Motor neuron (in vitro differentiated cells): ENCODE measurements around the gene ST3GAL4. TPM values are rescaled to one million over a fixed set of nuclear protein-coding genes. Genes with fewer than 3 reads are reported as not detected.

Experiments used
- ATAC-seq, 8 experiments: fragments of 200-7000 bp; cut with Tn5 transposase; replicated peaks in 6 of 8; 2 replicates each; pipeline ENCODE4 v1.8.0; 2021; ENCODE audit warnings: mild to moderate bottlenecking in 8 of 8, moderate library complexity in 8 of 8
- H3K27ac ChIP-seq, 2 donors: fragments of 250-450 bp; sonication (Bioruptor Pico); 2 replicates each; pipeline ENCODE4 v1.9.0; 2021; ENCODE audit warnings: antibody characterized with exemption in 2 of 2, mild to moderate bottlenecking in 2 of 2, moderate library complexity in 1 of 2
- H3K4me1 ChIP-seq, 2 donors: fragments of 250-450 bp; sonication (Bioruptor Pico); replicated peaks in 1 of 2; 2 replicates each; pipeline ENCODE4 v1.6.1; 2021; ENCODE audit warnings: antibody characterized with exemption in 2 of 2, mild to moderate bottlenecking in 2 of 2, moderate library complexity in 1 of 2
- H3K4me3 ChIP-seq, 5 donors: fragments of 250-450 bp; sonication (Bioruptor Pico); 2 replicates each; pipeline ENCODE4 v1.9.0; 2021; ENCODE audit warnings: antibody characterized with exemption in 5 of 5, mild to moderate bottlenecking in 5 of 5, moderate library complexity in 4 of 5
- WGBS, 10 experiments: fragments of 450-650 bp; shearing (Covaris generic); methylation state at CpG; one replicate each; pipeline ENCODE4 v1.0.0; 2022; 5-methylcytosine and 5-hydroxymethylcytosine counted together
- in situ Hi-C, 9 experiments: fragments of 400-800 bp; cut with MboI; loops; one replicate each; pipeline ENCODE4 v1.15.0; 2021; ENCODE audit warnings: low sequenced_read_pairs in 9 of 9, low pct_unique_long_range_greater_than_20kb in 2 of 9; ENCODE audit not compliant: unreplicated experiment in 9 of 9
- total RNA-seq, 8 experiments: library from RNA; unstranded; fragments of 300-600 nt; gene quantifications; 2 replicates each; pipeline versions ENCODE4 v1.2.3 to v1.2.4, GENCODE V29; 2022

ST3GAL4 gene
- total RNA-seq, 8 experiments from 2014 or later, result 5.6 to 98.9 (median 11.3) TPM

GRCh38 chr11:126403658-126404057 is 48.2 kb downstream of the ST3GAL4 start:
- Histone ChIP-seq H3K4me3 (no peak overlapping the region), H3K27ac (no peak overlapping the region), H3K4me1 (peaks cover 3% of the 10 kb centered on the region in 2 donors)
- in situ Hi-C loops, result loop anchor here in 1 of 9 experiments (25.0 kb wide), 1 partner anchor 91 kb away; the partner anchor contains the start of gene DCPS
- WGBS, 10 experiments, result 60 to 100% (median 90%) methylated on average over 1 to 7 of the region's 8 CpGs; no CpG with 5 or more reads in 2 of the 10 experiments
- ATAC-seq, result peak in 2 of 8 experiments; percentile 26 to 36

GRCh38 chr11:126404367-126404766 is 48.9 kb downstream of the ST3GAL4 start:
- Histone ChIP-seq H3K4me3 (no peak overlapping the region), H3K27ac (no peak overlapping the region), H3K4me1 (peaks cover 3% of the 10 kb centered on the region in 2 donors)
- no peak for ATAC-seq
- in situ Hi-C loops, result loop anchor here in 1 of 9 experiments (25.0 kb wide), 1 partner anchor 92 kb away; the partner anchor contains the start of gene DCPS
- 19 to 100% (median 73%) methylated on average over 1 to 3 of the region's 5 CpGs; no CpG with 5 or more reads in 3 of the 10 experiments for WGBS, 10 experiments

- 100% methylated on average over 1 of the region's 3 CpGs; no CpG with 5 or more reads in 5 of the 10 experiments for WGBS, 10 experiments
- Histone ChIP-seq H3K4me3 (no peak overlapping the region), H3K4me1 (peaks cover 3% of the 10 kb centered on the region in 2 donors), H3K27ac (no peak overlapping the region)
- no peak for ATAC-seq
- in situ Hi-C loops, result loop anchor here in 1 of 9 experiments (25.0 kb wide), 1 partner anchor 93 kb away; the partner anchor contains the start of gene DCPS
Measured at GRCh38 chr11:126405374-126405773, 49.9 kb downstream of the ST3GAL4 start.

- peak in 3 of 8 experiments; percentile 14 to 38 (median 20) for ATAC-seq
- H3K27ac ChIP-seq, result no peak overlapping the region
- in situ Hi-C loops, result loop anchor here in 1 of 9 experiments (25.0 kb wide), 1 partner anchor 94 kb away; the partner anchor contains the start of gene DCPS
- H3K4me3 ChIP-seq, result no peak overlapping the region
- 43 to 100% (median 74%) methylated on average over 1 to 2 of the region's 7 CpGs; no CpG with 5 or more reads in 6 of the 10 experiments for WGBS, 10 experiments
- peaks cover 3% of the 10 kb centered on the region in 2 donors for H3K4me1 ChIP-seq
Measured at GRCh38 chr11:126405906-126406305, 50.4 kb downstream of the ST3GAL4 start.

GRCh38 chr11:126406368-126406767 is 50.9 kb downstream of the ST3GAL4 start:
- no peak overlapping the region for H3K4me3 ChIP-seq
- H3K4me1 ChIP-seq, result peaks cover 3% of the 10 kb centered on the region in 2 donors
- in situ Hi-C loops, result loop anchor here in 1 of 9 experiments (25.0 kb wide), 1 partner anchor 94 kb away; the partner anchor contains the start of gene DCPS
- WGBS, 10 experiments, result 67 to 83% methylated on average over 1 to 2 of the region's 8 CpGs; no CpG with 5 or more reads in 8 of the 10 experiments
- H3K27ac ChIP-seq, result no peak overlapping the region
- no peak for ATAC-seq

GRCh38 chr11:126407101-126407521 is 51.6 kb downstream of the ST3GAL4 start:
- WGBS, 10 experiments, result 62 to 100% (median 83%) methylated on average over 1 to 7 of the region's 12 CpGs; no CpG with 5 or more reads in 5 of the 10 experiments
- H3K27ac ChIP-seq, result no peak overlapping the region
- ATAC-seq, result peak in 1 of 8 experiments; percentile 32
- H3K4me3 ChIP-seq, result no peak overlapping the region
- peaks cover 3% of the 10 kb centered on the region in 2 donors for H3K4me1 ChIP-seq
- in situ Hi-C loops, result loop anchor here in 1 of 9 experiments (25.0 kb wide), 1 partner anchor 95 kb away; the partner anchor contains the start of gene DCPS

GRCh38 chr11:126407682-126408288 is 52.3 kb downstream of the ST3GAL4 start:
- H3K4me1 ChIP-seq, result peaks cover 3% of the 10 kb centered on the region in 2 donors
- 90 to 96% methylated on average over 6 to 10 of the region's 15 CpGs; no CpG with 5 or more reads in 8 of the 10 experiments for whole genome bisulfite sequencing, 10 experiments
- in situ Hi-C loops, result loop anchor here in 1 of 9 experiments (25.0 kb wide), 1 partner anchor 95 kb away; the partner anchor contains the start of gene DCPS
- H3K4me3 ChIP-seq, result no peak overlapping the region
- no peak for ATAC-seq
- H3K27ac ChIP-seq, result no peak overlapping the region

- 60 to 100% (median 91%) methylated on average over 1 to 6 of the region's 12 CpGs; no CpG with 5 or more reads in 7 of the 10 experiments for WGBS, 10 experiments
- ATAC-seq, result no peak
- peaks cover 0 to under 1% of the 10 kb centered on the region in 2 donors for H3K4me1 ChIP-seq
- H3K4me3 ChIP-seq, result no peak overlapping the region
- H3K27ac ChIP-seq, result no peak overlapping the region
- in situ Hi-C loops, result loop anchor here in 1 of 9 experiments (25.0 kb wide), 1 partner anchor 96 kb away; the partner anchor contains the start of gene DCPS
Measured at GRCh38 chr11:126408496-126408895, 53.0 kb downstream of the ST3GAL4 start.

GRCh38 chr11:126408901-126409619 is 53.6 kb downstream of the ST3GAL4 start:
- H3K4me1 ChIP-seq, result no peaks in the 10 kb centered on the region
- 60 to 100% (median 77%) methylated on average over 1 to 11 of the region's 12 CpGs; no CpG with 5 or more reads in 1 of the 10 experiments for WGBS, 10 experiments
- ATAC-seq, result no peak
- no peak overlapping the region for H3K4me3 ChIP-seq
- no peak overlapping the region for H3K27ac ChIP-seq
- in situ Hi-C loops, result loop anchor here in 1 of 9 experiments (25.0 kb wide), 1 partner anchor 97 kb away; the partner anchor contains the start of gene DCPS

GRCh38 chr11:126409620-126409985 is 54.1 kb downstream of the ST3GAL4 start:
- no peak for ATAC-seq
- 80 to 100% (median 86%) methylated on average over 1 to 3 of the region's 3 CpGs; no CpG with 5 or more reads in 4 of the 10 experiments for WGBS, 10 experiments
- in situ Hi-C loops, result loop anchor here in 1 of 9 experiments (25.0 kb wide), 1 partner anchor 97 kb away; the partner anchor contains the start of gene DCPS
- Histone ChIP-seq H3K4me3 (no peak overlapping the region), H3K27ac (no peak overlapping the region), H3K4me1 (no peaks in the 10 kb centered on the region)

- 0 to 90% (median 64%) methylated on average over 1 to 5 of the region's 6 CpGs; no CpG with 5 or more reads in 1 of the 10 experiments for WGBS, 10 experiments
Measured at GRCh38 chr11:126410649-126411048, 55.2 kb downstream of the ST3GAL4 start.

GRCh38 chr11:126411971-126412381 is 56.5 kb downstream of the ST3GAL4 start:
- in situ Hi-C loops, result loop anchor here in 1 of 9 experiments (25.0 kb wide), 1 partner anchor 100 kb away; the partner anchor contains the start of gene DCPS

More at GRCh38 chr11:126410649-126411048, 55.2 kb downstream of the ST3GAL4 start:
- H3K4me1 ChIP-seq, result no peaks in the 10 kb centered on the region
- no peak overlapping the region for H3K27ac ChIP-seq
- ATAC-seq, result peak in 2 of 8 experiments; percentile 9 to 22
- in situ Hi-C loops, result loop anchor here in 1 of 9 experiments (25.0 kb wide), 1 partner anchor 98 kb away; the partner anchor contains the start of gene DCPS
- no peak overlapping the region for H3K4me3 ChIP-seq

More at GRCh38 chr11:126411971-126412381, 56.5 kb downstream of the ST3GAL4 start:
- Histone ChIP-seq H3K27ac (no peak overlapping the region), H3K4me1 (peaks cover 6 to 8% of the 10 kb centered on the region in 2 donors), H3K4me3 (no peak overlapping the region)
- 27 to 100% (median 58%) methylated on average over 1 to 6 of the region's 6 CpGs for WGBS, 10 experiments
- no peak for ATAC-seq
